HL-60 (cell line): ENCODE data around the gene KIF26B.

ENCODE experiments used
- GABPA ChIP-seq: IDR thresholded peaks from 2 replicates; pipeline ENCODE4 v1.6.1; 2012; ENCODE audit warnings: low read depth
- POLR2AphosphoS5 ChIP-seq: IDR thresholded peaks from 2 replicates; pipeline ENCODE4 v1.6.1; 2012; ENCODE audit warnings: low read depth
- TF ChIP-seq, protein P1 (sequence below): IDR thresholded peaks from one replicate; pipeline ENCODE4 v1.5.1; 2011; ENCODE audit warnings: low read length, control low read depth, inconsistent platforms; ENCODE audit not compliant: insufficient read depth
- TF ChIP-seq, protein P2 (sequence below): IDR thresholded peaks from 2 replicates; pipeline ENCODE4 v1.6.1; 2012; ENCODE audit warnings: low read depth; ENCODE audit not compliant: insufficient replicate concordance

GRCh38 chr1:245652660-245653427 lies 498.1 kb downstream of the KIF26B start:
- TF ChIP-seq GABPA (no peak; the same call in 1 of the 2 replicates), POLR2AphosphoS5 (no peak)
- TF ChIP-seq, protein P1, sequence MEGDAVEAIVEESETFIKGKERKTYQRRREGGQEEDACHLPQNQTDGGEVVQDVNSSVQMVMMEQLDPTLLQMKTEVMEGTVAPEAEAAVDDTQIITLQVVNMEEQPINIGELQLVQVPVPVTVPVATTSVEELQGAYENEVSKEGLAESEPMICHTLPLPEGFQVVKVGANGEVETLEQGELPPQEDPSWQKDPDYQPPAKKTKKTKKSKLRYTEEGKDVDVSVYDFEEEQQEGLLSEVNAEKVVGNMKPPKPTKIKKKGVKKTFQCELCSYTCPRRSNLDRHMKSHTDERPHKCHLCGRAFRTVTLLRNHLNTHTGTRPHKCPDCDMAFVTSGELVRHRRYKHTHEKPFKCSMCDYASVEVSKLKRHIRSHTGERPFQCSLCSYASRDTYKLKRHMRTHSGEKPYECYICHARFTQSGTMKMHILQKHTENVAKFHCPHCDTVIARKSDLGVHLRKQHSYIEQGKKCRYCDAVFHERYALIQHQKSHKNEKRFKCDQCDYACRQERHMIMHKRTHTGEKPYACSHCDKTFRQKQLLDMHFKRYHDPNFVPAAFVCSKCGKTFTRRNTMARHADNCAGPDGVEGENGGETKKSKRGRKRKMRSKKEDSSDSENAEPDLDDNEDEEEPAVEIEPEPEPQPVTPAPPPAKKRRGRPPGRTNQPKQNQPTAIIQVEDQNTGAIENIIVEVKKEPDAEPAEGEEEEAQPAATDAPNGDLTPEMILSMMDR, result no peak
- TF ChIP-seq, protein P2, sequence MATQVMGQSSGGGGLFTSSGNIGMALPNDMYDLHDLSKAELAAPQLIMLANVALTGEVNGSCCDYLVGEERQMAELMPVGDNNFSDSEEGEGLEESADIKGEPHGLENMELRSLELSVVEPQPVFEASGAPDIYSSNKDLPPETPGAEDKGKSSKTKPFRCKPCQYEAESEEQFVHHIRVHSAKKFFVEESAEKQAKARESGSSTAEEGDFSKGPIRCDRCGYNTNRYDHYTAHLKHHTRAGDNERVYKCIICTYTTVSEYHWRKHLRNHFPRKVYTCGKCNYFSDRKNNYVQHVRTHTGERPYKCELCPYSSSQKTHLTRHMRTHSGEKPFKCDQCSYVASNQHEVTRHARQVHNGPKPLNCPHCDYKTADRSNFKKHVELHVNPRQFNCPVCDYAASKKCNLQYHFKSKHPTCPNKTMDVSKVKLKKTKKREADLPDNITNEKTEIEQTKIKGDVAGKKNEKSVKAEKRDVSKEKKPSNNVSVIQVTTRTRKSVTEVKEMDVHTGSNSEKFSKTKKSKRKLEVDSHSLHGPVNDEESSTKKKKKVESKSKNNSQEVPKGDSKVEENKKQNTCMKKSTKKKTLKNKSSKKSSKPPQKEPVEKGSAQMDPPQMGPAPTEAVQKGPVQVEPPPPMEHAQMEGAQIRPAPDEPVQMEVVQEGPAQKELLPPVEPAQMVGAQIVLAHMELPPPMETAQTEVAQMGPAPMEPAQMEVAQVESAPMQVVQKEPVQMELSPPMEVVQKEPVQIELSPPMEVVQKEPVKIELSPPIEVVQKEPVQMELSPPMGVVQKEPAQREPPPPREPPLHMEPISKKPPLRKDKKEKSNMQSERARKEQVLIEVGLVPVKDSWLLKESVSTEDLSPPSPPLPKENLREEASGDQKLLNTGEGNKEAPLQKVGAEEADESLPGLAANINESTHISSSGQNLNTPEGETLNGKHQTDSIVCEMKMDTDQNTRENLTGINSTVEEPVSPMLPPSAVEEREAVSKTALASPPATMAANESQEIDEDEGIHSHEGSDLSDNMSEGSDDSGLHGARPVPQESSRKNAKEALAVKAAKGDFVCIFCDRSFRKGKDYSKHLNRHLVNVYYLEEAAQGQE, result no peak
